ENCODE results near the gene BBS9.
"Not testable (repeated sequence)": the region's sequence is repeated elsewhere in the genome, so short reads cannot be mapped to it uniquely, and the experiment has no call there.

The BBS9 gene

GRCh38 chr7:33516568-33516967, 387.2 kb downstream of the BBS9 start:
- no peaks in the 10 kb centered on the region for H3K27me3 ChIP-seq (ENCODE audit: control insufficient read depth in 1 of 2, insufficient read depth in 2 of 2, low read length in 2 of 2)
- no peak overlapping the region for H3K4me3 ChIP-seq (ENCODE audit: low read length in 2 of 2)
- no peak overlapping the region for H3K27ac ChIP-seq (ENCODE audit: low read length)
- no peaks in the 10 kb centered on the region for H3K9me3 ChIP-seq (ENCODE audit: control insufficient read depth in 2 of 2, low read length in 2 of 2)
- no peak overlapping the region for H3K9ac ChIP-seq (ENCODE audit: low read length in 2 of 2)
- H3K36me3 ChIP-seq (ENCODE audit: control insufficient read depth in 2 of 2, insufficient read depth in 2 of 2, low read length in 2 of 2): no peaks in the 10 kb centered on the region
- no peaks in the 10 kb centered on the region for H3K4me1 ChIP-seq (ENCODE audit: control insufficient read depth, insufficient read depth, low read length)

DNA sequence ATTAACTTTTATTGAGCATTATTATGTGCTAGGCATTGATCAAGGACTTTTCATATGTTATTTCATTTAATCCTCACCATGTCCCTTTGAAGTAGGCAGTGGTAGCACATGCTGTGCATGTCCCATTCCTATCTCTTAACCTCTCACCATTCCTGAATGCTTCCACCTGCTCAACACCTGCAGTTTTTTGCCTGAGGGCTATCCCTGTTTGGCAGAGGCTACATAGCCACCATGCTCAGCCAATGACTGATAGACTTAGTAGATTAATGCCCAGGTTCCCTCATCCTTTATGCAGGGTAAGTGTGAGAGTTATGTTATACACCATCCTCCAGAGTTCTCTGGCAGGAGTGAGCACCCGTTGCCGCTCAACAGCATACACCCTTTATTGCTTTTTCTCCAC, 387.8 kb downstream of the BBS9 start:
- H3K4me1 ChIP-seq (ENCODE audit: control insufficient read depth, insufficient read depth, low read length): no peaks in the 10 kb centered on the region
- no peak overlapping the region for H3K27ac ChIP-seq (ENCODE audit: low read length)
- H3K4me3 ChIP-seq (ENCODE audit: low read length in 2 of 2): no peak overlapping the region
- H3K36me3 ChIP-seq (ENCODE audit: control insufficient read depth in 2 of 2, insufficient read depth in 2 of 2, low read length in 2 of 2): no peaks in the 10 kb centered on the region
- no peak overlapping the region for H3K9ac ChIP-seq (ENCODE audit: low read length in 2 of 2)
- H3K9me3 ChIP-seq (ENCODE audit: control insufficient read depth in 2 of 2, low read length in 2 of 2): no peaks in the 10 kb centered on the region
- no peaks in the 10 kb centered on the region for H3K27me3 ChIP-seq (ENCODE audit: control insufficient read depth in 1 of 2, insufficient read depth in 2 of 2, low read length in 2 of 2)

DNA sequence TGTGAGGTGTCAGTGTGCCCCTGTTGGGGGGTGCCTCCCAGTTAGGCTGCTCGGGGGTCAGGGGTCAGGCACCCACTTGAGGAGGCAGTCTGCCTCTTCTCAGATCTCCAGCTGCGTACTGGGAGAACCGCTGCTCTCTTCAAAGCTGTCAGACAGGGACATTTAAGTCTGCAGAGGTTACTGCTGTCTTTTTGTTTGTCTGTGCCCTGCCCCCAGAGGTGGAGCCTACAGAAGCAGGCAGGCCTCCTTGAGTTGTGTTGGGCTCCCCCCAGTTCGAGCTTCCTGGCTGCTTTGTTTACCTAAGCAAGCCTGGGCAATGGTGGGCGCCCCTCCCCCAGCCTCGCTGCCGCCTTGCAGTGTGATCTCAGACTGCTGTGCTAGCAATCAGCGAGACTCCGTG, 397.6 kb downstream of the BBS9 start:
- H3K27ac ChIP-seq (ENCODE audit: low read length); H3K9ac ChIP-seq (ENCODE audit: low read length in 2 of 2); H3K4me1 ChIP-seq (ENCODE audit: control insufficient read depth, insufficient read depth, low read length); H3K36me3 ChIP-seq (ENCODE audit: control insufficient read depth in 2 of 2, insufficient read depth in 2 of 2, low read length in 2 of 2); H3K9me3 ChIP-seq (ENCODE audit: control insufficient read depth in 2 of 2, low read length in 2 of 2); H3K27me3 ChIP-seq (ENCODE audit: control insufficient read depth in 1 of 2, insufficient read depth in 2 of 2, low read length in 2 of 2); H3K4me3 ChIP-seq (ENCODE audit: low read length in 2 of 2): not testable (repeated sequence)

GRCh38 chr7:33527613-33528012, 398.2 kb downstream of the BBS9 start:
- H3K27ac ChIP-seq (ENCODE audit: low read length); H3K9ac ChIP-seq (ENCODE audit: low read length in 2 of 2); H3K9me3 ChIP-seq (ENCODE audit: control insufficient read depth in 2 of 2, low read length in 2 of 2); H3K4me3 ChIP-seq (ENCODE audit: low read length in 2 of 2); H3K36me3 ChIP-seq (ENCODE audit: control insufficient read depth in 2 of 2, insufficient read depth in 2 of 2, low read length in 2 of 2); H3K27me3 ChIP-seq (ENCODE audit: control insufficient read depth in 1 of 2, insufficient read depth in 2 of 2, low read length in 2 of 2); H3K4me1 ChIP-seq (ENCODE audit: control insufficient read depth, insufficient read depth, low read length): not testable (repeated sequence)

DNA sequence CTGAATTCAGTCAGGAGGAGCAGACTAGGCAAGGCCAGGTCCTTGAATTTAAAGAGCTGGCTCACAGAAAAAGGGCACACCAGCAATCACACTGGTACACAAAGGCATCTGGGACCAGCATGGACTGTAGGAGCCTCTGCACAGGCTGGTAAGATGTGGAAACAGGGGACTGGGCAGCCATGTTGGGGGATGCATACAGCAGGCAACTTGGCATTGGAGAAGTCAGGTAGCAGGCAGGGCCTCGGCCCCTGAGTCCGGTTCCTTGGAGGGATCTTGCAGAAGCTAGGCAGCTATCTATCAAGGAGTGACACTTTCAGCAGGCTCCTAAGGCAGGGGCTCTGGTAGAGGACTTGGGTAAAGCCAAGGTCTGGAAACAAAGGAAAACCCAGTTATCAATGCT, 399.7 kb downstream of the BBS9 start:
- Histone ChIP-seq H3K27ac (ENCODE audit: low read length) (no peak overlapping the region), H3K4me3 (ENCODE audit: low read length in 2 of 2) (no peak overlapping the region), H3K4me1 (ENCODE audit: control insufficient read depth, insufficient read depth, low read length) (no peaks in the 10 kb centered on the region), H3K27me3 (ENCODE audit: control insufficient read depth in 1 of 2, insufficient read depth in 2 of 2, low read length in 2 of 2) (no peaks in the 10 kb centered on the region), H3K36me3 (ENCODE audit: control insufficient read depth in 2 of 2, insufficient read depth in 2 of 2, low read length in 2 of 2) (no peaks in the 10 kb centered on the region), H3K9ac (ENCODE audit: low read length in 2 of 2) (no peak overlapping the region), H3K9me3 (ENCODE audit: control insufficient read depth in 2 of 2, low read length in 2 of 2) (no peaks in the 10 kb centered on the region)

DNA sequence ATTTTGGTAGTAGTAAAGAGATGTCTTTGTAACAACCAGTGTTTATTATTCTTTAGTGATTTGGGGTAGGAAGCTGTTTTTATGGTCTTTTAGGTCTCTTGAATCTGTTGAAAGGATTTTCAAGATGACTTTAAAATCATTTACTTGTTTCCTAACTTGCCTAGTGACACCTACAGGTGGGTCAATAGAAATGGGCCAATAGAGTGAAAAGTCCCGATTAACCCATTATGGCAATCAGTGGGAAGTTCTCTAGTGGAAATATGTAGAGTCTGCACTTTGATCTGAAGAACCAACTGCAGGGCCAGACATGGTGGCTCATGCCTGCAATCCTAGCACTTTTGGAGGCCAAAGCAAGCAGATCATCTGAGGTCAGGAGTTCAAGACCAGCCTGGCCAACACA, 401.3 kb downstream of the BBS9 start:
- Histone ChIP-seq H3K9me3 (ENCODE audit: control insufficient read depth in 2 of 2, low read length in 2 of 2) (no peaks in the 10 kb centered on the region), H3K27ac (ENCODE audit: low read length) (no peak overlapping the region), H3K4me3 (ENCODE audit: low read length in 2 of 2) (no peak overlapping the region), H3K9ac (ENCODE audit: low read length in 2 of 2) (no peak overlapping the region), H3K36me3 (ENCODE audit: control insufficient read depth in 2 of 2, insufficient read depth in 2 of 2, low read length in 2 of 2) (no peaks in the 10 kb centered on the region), H3K4me1 (ENCODE audit: control insufficient read depth, insufficient read depth, low read length) (peaks cover 5% of the 10 kb centered on the region), H3K27me3 (ENCODE audit: control insufficient read depth in 1 of 2, insufficient read depth in 2 of 2, low read length in 2 of 2) (no peaks in the 10 kb centered on the region)

DNA sequence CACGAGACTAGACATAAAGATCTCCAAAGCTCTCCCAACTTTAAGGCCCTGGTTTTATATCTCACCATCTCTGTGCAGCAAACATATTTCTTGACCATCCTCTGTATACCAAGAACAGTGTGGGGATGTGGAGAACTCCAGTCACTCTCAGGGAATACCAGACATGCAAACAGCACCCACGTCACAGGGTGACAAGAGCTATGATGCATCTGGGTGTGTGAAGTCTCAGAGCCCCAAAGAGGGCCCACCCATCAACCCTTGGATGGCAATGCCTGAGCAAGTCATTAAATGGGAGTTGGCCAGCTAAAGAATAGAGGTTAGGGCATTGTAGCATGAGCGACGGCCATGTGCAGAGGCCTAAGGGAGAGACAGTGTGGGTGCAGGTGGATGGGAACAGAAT, 402.5 kb downstream of the BBS9 start:
- H3K9me3 ChIP-seq (ENCODE audit: control insufficient read depth in 2 of 2, low read length in 2 of 2): no peaks in the 10 kb centered on the region
- no peaks in the 10 kb centered on the region for H3K36me3 ChIP-seq (ENCODE audit: control insufficient read depth in 2 of 2, insufficient read depth in 2 of 2, low read length in 2 of 2)
- no peak overlapping the region for H3K27ac ChIP-seq (ENCODE audit: low read length)
- no peak overlapping the region for H3K9ac ChIP-seq (ENCODE audit: low read length in 2 of 2)
- H3K4me3 ChIP-seq (ENCODE audit: low read length in 2 of 2): no peak overlapping the region
- no peaks in the 10 kb centered on the region for H3K27me3 ChIP-seq (ENCODE audit: control insufficient read depth in 1 of 2, insufficient read depth in 2 of 2, low read length in 2 of 2)
- peaks cover 5% of the 10 kb centered on the region for H3K4me1 ChIP-seq (ENCODE audit: control insufficient read depth, insufficient read depth, low read length)

- no peaks in the 10 kb centered on the region for H3K27me3 ChIP-seq (ENCODE audit: control insufficient read depth in 1 of 2, insufficient read depth in 2 of 2, low read length in 2 of 2)
- no peak overlapping the region for H3K9ac ChIP-seq (ENCODE audit: low read length in 2 of 2)
- H3K4me1 ChIP-seq (ENCODE audit: control insufficient read depth, insufficient read depth, low read length): peaks cover 5% of the 10 kb centered on the region
- H3K36me3 ChIP-seq (ENCODE audit: control insufficient read depth in 2 of 2, insufficient read depth in 2 of 2, low read length in 2 of 2): no peaks in the 10 kb centered on the region
- no peak overlapping the region for H3K27ac ChIP-seq (ENCODE audit: low read length)
- H3K4me3 ChIP-seq (ENCODE audit: low read length in 2 of 2): no peak overlapping the region
- no peaks in the 10 kb centered on the region for H3K9me3 ChIP-seq (ENCODE audit: control insufficient read depth in 2 of 2, low read length in 2 of 2)
Observed at GRCh38 chr7:33534833-33535232, 405.5 kb downstream of the BBS9 start.

DNA sequence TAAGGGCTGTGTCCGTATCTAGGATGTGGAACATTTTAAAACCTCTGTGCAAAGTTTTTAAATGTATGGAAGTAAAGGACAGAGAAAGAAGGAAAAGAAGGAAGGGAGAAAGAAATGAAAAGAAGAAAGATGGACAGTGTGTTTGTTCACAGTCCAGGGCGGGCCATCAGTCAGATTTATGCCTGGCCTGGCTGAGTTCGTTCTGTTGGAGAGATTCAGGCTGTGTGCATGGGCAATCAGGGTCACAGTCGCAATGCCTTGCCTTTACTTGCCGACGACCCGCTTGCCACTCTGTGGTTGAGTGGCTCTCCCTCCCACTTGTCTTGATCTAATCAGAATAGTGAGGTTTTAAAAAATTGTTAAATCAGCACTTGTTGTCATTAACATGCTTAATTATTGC, 406.6 kb downstream of the BBS9 start:
- Histone ChIP-seq H3K27ac (ENCODE audit: low read length) (no peak overlapping the region), H3K9ac (ENCODE audit: low read length in 2 of 2) (no peak overlapping the region), H3K4me1 (ENCODE audit: control insufficient read depth, insufficient read depth, low read length) (peaks cover 5% of the 10 kb centered on the region), H3K9me3 (ENCODE audit: control insufficient read depth in 2 of 2, low read length in 2 of 2) (no peaks in the 10 kb centered on the region), H3K27me3 (ENCODE audit: control insufficient read depth in 1 of 2, insufficient read depth in 2 of 2, low read length in 2 of 2) (no peaks in the 10 kb centered on the region), H3K36me3 (ENCODE audit: control insufficient read depth in 2 of 2, insufficient read depth in 2 of 2, low read length in 2 of 2) (no peaks in the 10 kb centered on the region), H3K4me3 (ENCODE audit: low read length in 2 of 2) (no peak overlapping the region)

DNA sequence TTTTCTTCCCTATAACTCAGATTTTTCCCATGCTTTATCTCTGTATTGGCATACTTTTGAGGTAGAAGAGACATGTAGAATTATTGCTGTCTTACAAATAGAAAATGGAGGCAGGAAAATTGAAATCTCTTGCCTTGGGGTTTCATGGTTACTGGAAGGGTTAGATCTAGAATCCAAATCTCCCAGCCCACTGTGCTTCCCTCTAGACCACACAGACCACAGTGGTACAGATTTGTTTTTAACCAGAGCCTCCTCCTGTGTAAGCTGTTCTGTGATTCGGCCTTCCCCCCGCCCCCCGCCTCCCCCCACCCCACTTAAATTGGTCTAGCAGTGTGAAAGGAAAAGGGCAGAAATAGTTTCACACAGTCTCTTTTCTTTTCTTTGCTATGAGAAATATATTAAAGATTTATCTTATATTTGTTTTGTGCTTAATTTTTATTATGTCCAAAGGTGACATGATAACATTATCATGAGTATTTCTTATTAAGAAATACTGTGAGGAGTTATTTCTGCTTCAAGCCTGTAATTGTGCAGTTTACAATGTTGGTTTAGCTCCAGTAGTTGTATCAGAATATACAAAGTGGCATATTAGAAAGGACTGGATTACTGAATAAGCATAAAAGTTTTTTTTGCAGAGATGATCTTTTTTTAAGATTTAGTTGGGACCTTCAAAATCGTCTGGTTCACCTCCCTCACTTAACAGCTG, 407.2 kb downstream of the BBS9 start:
- H3K27ac ChIP-seq (ENCODE audit: low read length): no peak overlapping the region
- H3K4me1 ChIP-seq (ENCODE audit: control insufficient read depth, insufficient read depth, low read length): peaks cover 5% of the 10 kb centered on the region
- H3K9me3 ChIP-seq (ENCODE audit: control insufficient read depth in 2 of 2, low read length in 2 of 2): no peaks in the 10 kb centered on the region
- H3K27me3 ChIP-seq (ENCODE audit: control insufficient read depth in 1 of 2, insufficient read depth in 2 of 2, low read length in 2 of 2): no peaks in the 10 kb centered on the region
- H3K36me3 ChIP-seq (ENCODE audit: control insufficient read depth in 2 of 2, insufficient read depth in 2 of 2, low read length in 2 of 2): no peaks in the 10 kb centered on the region
- no peak overlapping the region for H3K4me3 ChIP-seq (ENCODE audit: low read length in 2 of 2)
- no peak overlapping the region for H3K9ac ChIP-seq (ENCODE audit: low read length in 2 of 2)

GRCh38 chr7:33537104-33537477, 407.7 kb downstream of the BBS9 start:
- Histone ChIP-seq H3K9me3 (ENCODE audit: control insufficient read depth in 2 of 2, low read length in 2 of 2) (no peaks in the 10 kb centered on the region), H3K4me1 (ENCODE audit: control insufficient read depth, insufficient read depth, low read length) (peaks cover 5% of the 10 kb centered on the region), H3K27me3 (ENCODE audit: control insufficient read depth in 1 of 2, insufficient read depth in 2 of 2, low read length in 2 of 2) (no peaks in the 10 kb centered on the region), H3K36me3 (ENCODE audit: control insufficient read depth in 2 of 2, insufficient read depth in 2 of 2, low read length in 2 of 2) (no peaks in the 10 kb centered on the region), H3K4me3 (ENCODE audit: low read length in 2 of 2) (no peak overlapping the region), H3K9ac (ENCODE audit: low read length in 2 of 2) (no peak overlapping the region), H3K27ac (ENCODE audit: low read length) (no peak overlapping the region)

Data from stomach smooth muscle (tissue), 2 donors.